Measurements from ENCODE around the gene RASSF8. TPM values are rescaled to one million over a fixed set of nuclear protein-coding genes. Genes with fewer than 3 reads are reported as not detected.

Gene RASSF8
- total and polyA plus RNA-seq, 9 of the 15 experiments (the other 6 are each of a cell fraction or from before 2014, with no cell fraction given): 0.01 to 0.36 (median 0.12) TPM; not detected in 1

GRCh38 chr12:26113853-26114719 is 155.6 kb downstream of the RASSF8 start (continued):
- TF ChIP-seq, protein P1, sequence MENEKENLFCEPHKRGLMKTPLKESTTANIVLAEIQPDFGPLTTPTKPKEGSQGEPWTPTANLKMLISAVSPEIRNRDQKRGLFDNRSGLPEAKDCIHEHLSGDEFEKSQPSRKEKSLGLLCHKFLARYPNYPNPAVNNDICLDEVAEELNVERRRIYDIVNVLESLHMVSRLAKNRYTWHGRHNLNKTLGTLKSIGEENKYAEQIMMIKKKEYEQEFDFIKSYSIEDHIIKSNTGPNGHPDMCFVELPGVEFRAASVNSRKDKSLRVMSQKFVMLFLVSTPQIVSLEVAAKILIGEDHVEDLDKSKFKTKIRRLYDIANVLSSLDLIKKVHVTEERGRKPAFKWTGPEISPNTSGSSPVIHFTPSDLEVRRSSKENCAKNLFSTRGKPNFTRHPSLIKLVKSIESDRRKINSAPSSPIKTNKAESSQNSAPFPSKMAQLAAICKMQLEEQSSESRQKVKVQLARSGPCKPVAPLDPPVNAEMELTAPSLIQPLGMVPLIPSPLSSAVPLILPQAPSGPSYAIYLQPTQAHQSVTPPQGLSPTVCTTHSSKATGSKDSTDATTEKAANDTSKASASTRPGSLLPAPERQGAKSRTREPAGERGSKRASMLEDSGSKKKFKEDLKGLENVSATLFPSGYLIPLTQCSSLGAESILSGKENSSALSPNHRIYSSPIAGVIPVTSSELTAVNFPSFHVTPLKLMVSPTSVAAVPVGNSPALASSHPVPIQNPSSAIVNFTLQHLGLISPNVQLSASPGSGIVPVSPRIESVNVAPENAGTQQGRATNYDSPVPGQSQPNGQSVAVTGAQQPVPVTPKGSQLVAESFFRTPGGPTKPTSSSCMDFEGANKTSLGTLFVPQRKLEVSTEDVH (IDR thresholded peaks at IDR 0.05; ENCODE audit: low read depth, partially characterized antibody): no peak
- TF ChIP-seq E2F5 (CRISPR knock-in tag; IDR thresholded peaks at IDR 0.05) (0 out of 2 replicates have a peak, but pooled peaks have one; percentile 38), RCOR1 (IDR thresholded peaks at IDR 0.05; ENCODE audit: borderline replicate concordance in 1 of 2, low read depth in 2 of 2, low read length in 2 of 2) (peak; percentile 7 to 43; a peak in 2 of 4 replicates), FOXA3 (CRISPR knock-in tag; conservative IDR thresholded peaks at IDR 0.05 in 1 of 2, IDR thresholded peaks at IDR 0.05 in 1 of 2) (peak in 1 of 2 experiments; percentile 80; a peak in 1 of 4 replicates), NR2F6 (CRISPR knock-in tag; IDR thresholded peaks at IDR 0.05) (no peak), NONO (IDR thresholded peaks at IDR 0.05; ENCODE audit: low read depth in 2 of 2, low read length in 1 of 2) (peak in 1 of 2 experiments; percentile 62; a peak in 1 of 4 replicates), NRF1 (conservative IDR thresholded peaks at IDR 0.05 in 1 of 2, IDR thresholded peaks at IDR 0.05 in 1 of 2) (peak; percentile 89 to 90), ZNF695 (CRISPR knock-in tag; IDR thresholded peaks at IDR 0.05) (no peak), CGGBP1 (CRISPR knock-in tag; IDR thresholded peaks at IDR 0.05) (no peak), SRSF1 (IDR thresholded peaks at IDR 0.05; ENCODE audit: low read depth, low read length) (no peak), CBX8 (IDR thresholded peaks at IDR 0.05; ENCODE audit: borderline replicate concordance, extremely low read depth, low read depth, low read length, poor library complexity, severe bottlenecking) (no peak)
- TF ChIP-seq, protein P2, sequence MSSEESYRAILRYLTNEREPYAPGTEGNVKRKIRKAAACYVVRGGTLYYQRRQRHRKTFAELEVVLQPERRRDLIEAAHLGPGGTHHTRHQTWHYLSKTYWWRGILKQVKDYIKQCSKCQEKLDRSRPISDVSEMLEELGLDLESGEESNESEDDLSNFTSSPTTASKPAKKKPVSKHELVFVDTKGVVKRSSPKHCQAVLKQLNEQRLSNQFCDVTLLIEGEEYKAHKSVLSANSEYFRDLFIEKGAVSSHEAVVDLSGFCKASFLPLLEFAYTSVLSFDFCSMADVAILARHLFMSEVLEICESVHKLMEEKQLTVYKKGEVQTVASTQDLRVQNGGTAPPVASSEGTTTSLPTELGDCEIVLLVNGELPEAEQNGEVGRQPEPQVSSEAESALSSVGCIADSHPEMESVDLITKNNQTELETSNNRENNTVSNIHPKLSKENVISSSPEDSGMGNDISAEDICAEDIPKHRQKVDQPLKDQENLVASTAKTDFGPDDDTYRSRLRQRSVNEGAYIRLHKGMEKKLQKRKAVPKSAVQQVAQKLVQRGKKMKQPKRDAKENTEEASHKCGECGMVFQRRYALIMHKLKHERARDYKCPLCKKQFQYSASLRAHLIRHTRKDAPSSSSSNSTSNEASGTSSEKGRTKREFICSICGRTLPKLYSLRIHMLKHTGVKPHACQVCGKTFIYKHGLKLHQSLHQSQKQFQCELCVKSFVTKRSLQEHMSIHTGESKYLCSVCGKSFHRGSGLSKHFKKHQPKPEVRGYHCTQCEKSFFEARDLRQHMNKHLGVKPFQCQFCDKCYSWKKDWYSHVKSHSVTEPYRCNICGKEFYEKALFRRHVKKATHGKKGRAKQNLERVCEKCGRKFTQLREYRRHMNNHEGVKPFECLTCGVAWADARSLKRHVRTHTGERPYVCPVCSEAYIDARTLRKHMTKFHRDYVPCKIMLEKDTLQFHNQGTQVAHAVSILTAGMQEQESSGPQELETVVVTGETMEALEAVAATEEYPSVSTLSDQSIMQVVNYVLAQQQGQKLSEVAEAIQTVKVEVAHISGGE (CRISPR knock-in tag; IDR thresholded peaks at IDR 0.05): peak in 1 of 3 experiments; percentile 46; a peak in 1 of 6 replicates
